ENCODE data around the gene C17orf100.

GRCh38 chr17:6699997-6700947 is 48.7 kb downstream of the C17orf100 start:
- no peak for TF ChIP-seq CTCF (conservative IDR thresholded peaks at IDR 0.05; ENCODE audit: low read length)
- TF ChIP-seq EZH2phosphoT487 (IDR thresholded peaks at IDR 0.05; ENCODE audit: borderline replicate concordance): no peak
